Gastrocnemius medialis (tissue), 4 donors: ENCODE measurements around the gene PANK4. TPM values are rescaled to one million over a fixed set of nuclear protein-coding genes. Genes with fewer than 3 reads are reported as not detected.

Source experiments
- ATAC-seq, 2 donors: fragments of 150-250 bp; one replicate each; pipeline ENCODE4 v1.9.1; 2016
- DNase-seq, 2 donors: peaks; one replicate each; pipeline ENCODE4 v3.0.0-alpha.2; 2019
- H3K27ac ChIP-seq, 4 donors: fragments of 200-600 bp; sonication (generic); 1 replicate in 1 of 4; 2 replicates in 3 of 4; pipeline ENCODE4 v1.5.1; 2016 to 2018; ENCODE audit warnings: mild to moderate bottlenecking in 2 of 4, moderate library complexity in 1 of 4
- H3K27me3 ChIP-seq, 3 donors: fragments of 200-600 bp; sonication (generic) in 2 of 3; 1 replicate in 1 of 3; 2 replicates in 2 of 3; pipeline versions ENCODE4 v1.5.1 to v1.6.0; 2016 to 2019; ENCODE audit warnings: mild to moderate bottlenecking in 1 of 3, moderate library complexity in 1 of 3
- H3K36me3 ChIP-seq, 2 donors: fragments of 200-600 bp; sonication (generic) in 1 of 2; one replicate each; pipeline ENCODE4 v1.5.1; 2017 to 2018
- H3K4me1 ChIP-seq, 2 donors: fragments of 200-600 bp; sonication (generic) in 1 of 2; one replicate each; pipeline ENCODE4 v1.5.1; 2016 to 2017; ENCODE audit warnings: mild to moderate bottlenecking in 2 of 2
- H3K4me3 ChIP-seq, 4 donors: fragments of 200-600 bp; sonication (generic) in 3 of 4; 1 replicate in 1 of 4; 2 replicates in 3 of 4; pipeline ENCODE4 v1.5.1; 2016 to 2019; ENCODE audit warnings: mild to moderate bottlenecking in 2 of 4
- H3K9me3 ChIP-seq, 3 donors: fragments of 200-600 bp; sonication (generic) in 2 of 3; 1 replicate in 1 of 3; 2 replicates in 2 of 3; pipeline ENCODE4 v1.5.1; 2016 to 2019
- CTCF ChIP-seq, 5 experiments: fragments of 450-650 bp in 3 of 5; fragments of 200-600 bp in 2 of 5; sonication (generic) in 2 of 5; IDR thresholded peaks in 4 of 5; conservative IDR thresholded peaks in 1 of 5; 1 replicate in 4 of 5; 2 replicates in 1 of 5; pipeline ENCODE4 v1.5.1; 2016 to 2019; ENCODE audit warnings: antibody characterized with exemption in 5 of 5, mild to moderate bottlenecking in 3 of 5, moderate library complexity in 3 of 5
- POLR2A ChIP-seq, 2 donors: fragments of 450-650 bp; IDR thresholded peaks; one replicate each; pipeline ENCODE4 v1.6.1; 2017; ENCODE audit warnings: antibody characterized with exemption in 2 of 2, mild to moderate bottlenecking in 2 of 2, moderate library complexity in 2 of 2
- in situ Hi-C, 4 donors: fragments of 200-750 bp; cut with MboI; loops; one replicate each; pipeline versions ENCODE4 v1.15.0 to v1.8.0; 2017; ENCODE audit warnings: low sequenced_read_pairs in 4 of 4
- intact Hi-C: fragments of 100-400 bp; cut with DNase I; formaldehyde crosslinking; loops from one replicate; pipeline ENCODE4 v1.15.1; 2023; ENCODE audit warnings: low total_unique reads
- total RNA-seq, 4 donors: library from RNA; depleted of rRNA; stranded (reverse); fragments of >200 nt; gene quantifications; one replicate each; pipeline versions ENCODE4 v1.1.0 to v1.2.3, GENCODE V29; 2016

PANK4 gene
- total RNA-seq, 4 donors from 2014 or later, result 27.5 to 54.2 (median 38.5) TPM

- Histone ChIP-seq H3K27ac (no peak overlapping the region), H3K9me3 (no peaks in the 10 kb centered on the region), H3K4me1 (peaks cover 3 to 13% of the 10 kb centered on the region in 2 donors), H3K36me3 (no peaks in the 10 kb centered on the region), H3K4me3 (no peak overlapping the region), H3K27me3 (peaks cover 15 to 35% (median 34%) of the 10 kb centered on the region in 3 donors)
- no peak for DNase-seq
- TF ChIP-seq CTCF (IDR thresholded peaks at IDR 0.05 in 4 of 5, conservative IDR thresholded peaks at IDR 0.05 in 1 of 5), result no peak
- no peak for TF ChIP-seq POLR2A (IDR thresholded peaks at IDR 0.05)
- no peak for ATAC-seq
- intact Hi-C loops (loop anchor here (10.0 kb wide), 1 partner anchor 77 kb away; no protein-coding TSS in a partner anchor), in situ Hi-C loops (loop anchor here (10.0 to 25.0 kb wide), 2 partner anchors 127 to 329 kb away; partner anchors contain the start of gene PEX10 (in 4 of the 4))
These were observed 15.3 kb upstream of the PANK4 start for GRCh38 chr1:2541619-2542245.

DNA sequence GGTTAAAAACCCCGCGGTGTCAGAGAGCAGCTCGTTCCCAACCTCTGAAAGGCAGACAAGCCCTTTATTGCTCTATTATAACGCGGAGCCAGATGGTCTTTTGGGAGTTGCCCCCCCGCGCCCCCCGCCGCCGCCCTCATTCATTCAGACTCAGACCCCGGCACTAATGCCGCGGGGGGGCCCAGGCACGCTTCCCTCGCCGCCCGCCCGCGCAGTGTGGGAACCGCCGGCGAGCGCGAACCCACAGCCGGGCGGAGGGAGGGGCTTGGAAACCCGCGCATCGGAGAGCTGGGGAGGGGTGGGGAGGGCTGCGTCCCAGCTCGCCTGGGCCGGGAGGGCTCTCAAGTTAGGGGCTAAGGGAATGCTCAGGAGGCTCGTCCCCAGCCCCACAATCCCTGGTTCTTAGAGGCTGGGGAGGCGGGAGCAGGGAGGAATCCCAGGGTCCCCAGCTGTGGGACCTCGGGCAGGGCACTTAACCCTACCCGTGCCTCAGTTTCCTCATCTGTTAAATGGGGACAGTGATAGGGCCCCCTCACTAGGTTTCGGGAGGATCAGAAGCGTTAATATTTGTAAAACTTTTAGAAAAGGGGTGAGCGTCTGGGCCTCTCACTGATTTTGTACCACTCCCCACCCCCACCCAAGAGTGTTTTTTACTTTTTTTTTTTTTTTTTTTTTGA is 14.6 kb upstream of the PANK4 start:
- H3K36me3 ChIP-seq, result no peaks in the 10 kb centered on the region
- in situ Hi-C loops (loop anchor here (10.0 to 25.0 kb wide), 2 partner anchors 126 to 329 kb away; partner anchors contain the start of gene PEX10 (in 4 of the 4)), intact Hi-C loops (loop anchor here (10.0 kb wide), 1 partner anchor 76 kb away; no protein-coding TSS in a partner anchor)
- TF ChIP-seq CTCF (IDR thresholded peaks at IDR 0.05 in 4 of 5, conservative IDR thresholded peaks at IDR 0.05 in 1 of 5) (no peak), POLR2A (IDR thresholded peaks at IDR 0.05) (no peak)
- peaks cover 3 to 7% of the 10 kb centered on the region in 2 donors for H3K4me1 ChIP-seq
- ATAC-seq (no peak), DNase-seq (no peak)
- H3K9me3 ChIP-seq, result no peaks in the 10 kb centered on the region
- H3K27me3 ChIP-seq, result peaks cover 12 to 29% (median 28%) of the 10 kb centered on the region in 3 donors
- no peak overlapping the region for H3K27ac ChIP-seq
- H3K4me3 ChIP-seq, result no peak overlapping the region

GRCh38 chr1:2539312-2539907 is 13.0 kb upstream of the PANK4 start:
- no peak for DNase-seq
- Histone ChIP-seq H3K4me3 (no peak overlapping the region), H3K4me1 (peaks cover 0 to 3% of the 10 kb centered on the region in 2 donors), H3K36me3 (no peaks in the 10 kb centered on the region), H3K27ac (no peak overlapping the region), H3K27me3 (peaks cover 15 to 29% (median 23%) of the 10 kb centered on the region in 3 donors), H3K9me3 (no peaks in the 10 kb centered on the region)
- in situ Hi-C loops (loop anchor here in 1 of 4 donors (25.0 kb wide), 1 partner anchor 327 kb away; no protein-coding TSS in a partner anchor), intact Hi-C loops (no loop called here)
- ATAC-seq, result no peak
- TF ChIP-seq POLR2A (IDR thresholded peaks at IDR 0.05) (no peak), CTCF (IDR thresholded peaks at IDR 0.05 in 4 of 5, conservative IDR thresholded peaks at IDR 0.05 in 1 of 5) (peak in 1 of 5 experiments; percentile 14)

DNA sequence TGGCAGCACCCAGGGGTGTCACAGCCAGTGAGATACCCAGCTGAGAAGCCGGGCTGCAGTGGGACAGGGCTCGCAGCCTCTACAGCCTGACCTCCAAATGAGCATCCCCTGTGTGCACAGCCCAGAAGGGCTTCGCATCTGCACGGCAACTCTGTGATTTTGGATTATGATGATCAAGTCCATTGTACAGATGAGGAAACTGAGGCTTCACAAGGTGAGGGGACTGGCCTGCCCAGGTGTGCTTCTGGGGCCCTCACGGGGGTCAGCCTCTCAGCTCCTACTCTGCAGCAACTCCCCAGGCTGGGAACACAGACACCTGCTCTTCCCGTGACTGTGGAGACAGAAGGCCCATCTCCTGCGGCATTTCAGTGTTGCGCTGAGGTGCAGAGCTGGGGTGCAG is 12.5 kb upstream of the PANK4 start:
- Histone ChIP-seq H3K9me3 (no peaks in the 10 kb centered on the region), H3K27me3 (peaks cover 15 to 27% (median 23%) of the 10 kb centered on the region in 3 donors), H3K36me3 (no peaks in the 10 kb centered on the region), H3K4me1 (peaks cover 0 to under 1% of the 10 kb centered on the region in 2 donors), H3K27ac (no peak overlapping the region), H3K4me3 (no peak overlapping the region)
- TF ChIP-seq POLR2A (IDR thresholded peaks at IDR 0.05), result no peak
- TF ChIP-seq CTCF (IDR thresholded peaks at IDR 0.05 in 4 of 5, conservative IDR thresholded peaks at IDR 0.05 in 1 of 5), result no peak
- intact Hi-C loops (no loop called here), in situ Hi-C loops (loop anchor here in 1 of 4 donors (25.0 kb wide), 1 partner anchor 327 kb away; no protein-coding TSS in a partner anchor)
- no peak for ATAC-seq
- DNase-seq, result no peak
